ENCODE data around the gene SDS.

Gene SDS

GRCh38 chr12:113388351-113388750 is 15.3 kb downstream of the SDS start:
- no peak for TF ChIP-seq CTCF (IDR thresholded peaks at IDR 0.05; ENCODE audit: borderline replicate concordance, insufficient read depth, low read depth, low read length)
- H3K4me3 ChIP-seq (ENCODE audit: low read depth, low read length), result no peak overlapping the region

DNA sequence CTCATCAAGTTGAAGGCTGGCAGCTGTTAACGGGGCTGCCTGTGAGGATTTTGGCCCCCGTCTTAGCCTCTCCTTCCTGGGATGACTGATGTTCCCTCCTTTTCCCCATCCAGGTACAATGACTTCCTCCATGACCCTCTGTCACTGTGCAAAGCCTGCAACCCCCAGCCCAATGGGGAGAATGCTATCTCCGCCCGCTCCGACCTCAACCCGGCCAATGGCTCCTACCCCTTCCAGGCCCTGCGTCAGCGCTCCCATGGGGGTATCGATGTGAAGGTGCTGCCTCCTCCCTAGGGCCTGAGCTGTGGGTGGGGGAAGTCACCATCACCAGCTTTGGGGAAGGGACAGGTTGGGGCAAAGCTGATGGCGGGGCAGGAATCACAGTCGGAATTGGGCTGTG is 16.1 kb downstream of the SDS start:
- H3K4me3 ChIP-seq (ENCODE audit: low read depth, low read length), result no peak overlapping the region
- TF ChIP-seq CTCF (IDR thresholded peaks at IDR 0.05; ENCODE audit: borderline replicate concordance, insufficient read depth, low read depth, low read length), result no peak

- H3K4me3 ChIP-seq (ENCODE audit: low read depth, low read length), result no peak overlapping the region
- TF ChIP-seq CTCF (IDR thresholded peaks at IDR 0.05; ENCODE audit: borderline replicate concordance, insufficient read depth, low read depth, low read length), result no peak
Observed at GRCh38 chr12:113386866-113387566, 16.7 kb downstream of the SDS start.

- TF ChIP-seq CTCF (IDR thresholded peaks at IDR 0.05; ENCODE audit: borderline replicate concordance, insufficient read depth, low read depth, low read length), result no peak
Observed at GRCh38 chr12:113385282-113385882, 18.3 kb downstream of the SDS start.

GRCh38 chr12:113384778-113385177 is 18.9 kb downstream of the SDS start:
- no peak for TF ChIP-seq CTCF (IDR thresholded peaks at IDR 0.05; ENCODE audit: borderline replicate concordance, insufficient read depth, low read depth, low read length)
- no peak overlapping the region for H3K4me3 ChIP-seq (ENCODE audit: low read depth, low read length)

More at GRCh38 chr12:113385282-113385882, 18.3 kb downstream of the SDS start:
- no peak overlapping the region for H3K4me3 ChIP-seq (ENCODE audit: low read depth, low read length)

GRCh38 chr12:113382206-113382605 is 21.5 kb downstream of the SDS start:
- H3K4me3 ChIP-seq (ENCODE audit: low read depth, low read length), result no peak overlapping the region
- TF ChIP-seq CTCF (IDR thresholded peaks at IDR 0.05; ENCODE audit: borderline replicate concordance, insufficient read depth, low read depth, low read length), result no peak

GRCh38 chr12:113381220-113381619 is 22.5 kb downstream of the SDS start:
- H3K4me3 ChIP-seq (ENCODE audit: low read depth, low read length), result no peak overlapping the region
- no peak for TF ChIP-seq CTCF (IDR thresholded peaks at IDR 0.05; ENCODE audit: borderline replicate concordance, insufficient read depth, low read depth, low read length)
